ENCODE measurements around the gene MAP3K2. TPM values are rescaled to one million over a fixed set of nuclear protein-coding genes. Genes with fewer than 3 reads are reported as not detected.

The MAP3K2 gene
- total RNA-seq, 4 donors from 2014 or later, result 38.8 to 70.2 (median 52.0) TPM

- Histone ChIP-seq H3K4me1 (peaks cover 0 to 15% (median 10%) of the 10 kb centered on the region in 4 donors), H3K9me3 (no peaks in the 10 kb centered on the region), H3K4me3 (no peak overlapping the region), H3K27ac (no peak overlapping the region), H3K36me3 (no peaks in the 10 kb centered on the region), H3K27me3 (peaks cover 0 to 11% of the 10 kb centered on the region in 2 donors)
- no peak for TF ChIP-seq POLR2A (IDR thresholded peaks at IDR 0.05)
- no peak for TF ChIP-seq CTCF (IDR thresholded peaks at IDR 0.05)
- DNase-seq, result no peak
Measured at GRCh38 chr2:127425540-127426490, 38.0 kb upstream of the MAP3K2 start.

DNA sequence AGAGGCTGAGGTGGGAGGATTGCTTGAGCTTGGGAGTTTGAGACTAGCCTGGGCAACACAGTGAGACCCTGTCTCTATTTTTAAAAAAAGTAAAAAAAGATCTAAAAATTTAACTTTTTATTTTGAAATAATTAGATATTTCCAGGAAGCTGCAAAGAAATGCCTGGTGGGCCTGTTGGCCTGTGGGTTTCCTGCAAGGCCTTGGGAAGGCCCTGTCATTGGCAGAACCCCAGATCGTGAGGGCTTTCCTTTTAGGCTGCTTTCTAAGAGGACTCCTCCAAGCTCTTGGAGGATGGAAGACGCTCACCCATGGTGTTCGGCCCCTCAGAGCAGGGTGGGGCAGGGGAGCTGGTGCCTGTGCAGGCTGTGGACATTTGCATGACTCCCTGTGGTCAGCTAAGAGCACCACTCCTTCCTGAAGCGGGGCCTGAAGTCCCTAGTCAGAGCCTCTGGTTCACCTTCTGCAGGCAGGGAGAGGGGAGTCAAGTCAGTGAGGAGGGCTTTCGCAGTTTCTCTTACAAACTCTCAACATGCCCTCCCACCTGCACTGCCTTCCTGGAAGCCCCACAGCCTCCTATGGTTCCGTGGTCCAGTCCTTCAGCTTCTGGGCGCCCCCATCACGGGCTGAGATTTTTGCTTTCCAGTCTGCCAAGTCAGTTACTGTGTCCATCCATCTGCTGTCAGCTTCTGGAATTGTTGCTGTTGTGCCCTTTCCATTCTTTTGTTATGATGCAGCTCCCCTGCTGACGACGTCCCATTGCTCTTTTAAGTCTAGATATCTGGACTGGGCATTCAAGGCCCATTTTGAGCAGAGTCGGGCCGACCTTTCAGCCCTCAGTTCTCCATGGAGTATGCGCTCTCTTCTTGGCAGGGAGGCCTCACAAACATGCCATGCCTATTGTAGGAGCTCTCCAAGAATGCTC is 37.1 kb upstream of the MAP3K2 start:
- Histone ChIP-seq H3K4me3 (no peak overlapping the region), H3K27ac (no peak overlapping the region), H3K27me3 (peaks cover 0 to 11% of the 10 kb centered on the region in 2 donors), H3K36me3 (no peaks in the 10 kb centered on the region), H3K4me1 (peaks cover 0 to 15% (median 10%) of the 10 kb centered on the region in 4 donors), H3K9me3 (no peaks in the 10 kb centered on the region)
- TF ChIP-seq POLR2A (IDR thresholded peaks at IDR 0.05) (no peak), CTCF (IDR thresholded peaks at IDR 0.05) (no peak)
- DNase-seq, result peak in 1 of 3 donors; percentile 6

GRCh38 chr2:127423880-127424279 is 36.1 kb upstream of the MAP3K2 start:
- Histone ChIP-seq H3K4me1 (peaks cover 0 to 15% (median 10%) of the 10 kb centered on the region in 4 donors), H3K36me3 (no peaks in the 10 kb centered on the region), H3K4me3 (peak overlapping the region in 2 of 4 donors; percentile 46 to 52), H3K9me3 (no peaks in the 10 kb centered on the region), H3K27ac (no peak overlapping the region), H3K27me3 (peaks cover 0 to 11% of the 10 kb centered on the region in 2 donors)
- TF ChIP-seq POLR2A (IDR thresholded peaks at IDR 0.05), result no peak
- TF ChIP-seq CTCF (IDR thresholded peaks at IDR 0.05), result peak in 1 of 6 experiments; percentile 37
- no peak for DNase-seq

GRCh38 chr2:127423478-127423843 is 35.7 kb upstream of the MAP3K2 start:
- Histone ChIP-seq H3K4me1 (peaks cover 0 to 15% (median 10%) of the 10 kb centered on the region in 4 donors), H3K9me3 (no peaks in the 10 kb centered on the region), H3K4me3 (peak overlapping the region; percentile 35 to 52 (median 49)), H3K27ac (peak overlapping the region in 1 of 4 donors; percentile 38), H3K27me3 (peaks cover 0 to 11% of the 10 kb centered on the region in 2 donors), H3K36me3 (no peaks in the 10 kb centered on the region)
- TF ChIP-seq CTCF (IDR thresholded peaks at IDR 0.05), result peak in 1 of 6 experiments; percentile 22
- TF ChIP-seq POLR2A (IDR thresholded peaks at IDR 0.05), result no peak
- DNase-seq, result peak in 2 of 3 donors; percentile 75 to 77
